Activated B cell treated with CpG ODN at 0.5 μM for 24 hours (primary cell): ENCODE results near the gene TLR9. TPM values are rescaled to one million over a fixed set of nuclear protein-coding genes. Genes with fewer than 3 reads are reported as not detected.

Experiments used
- ATAC-seq: fragments of 200-7000 bp; cut with Tn5 transposase; one replicate; pipeline ENCODE4 v1.10.0; 2021; ENCODE audit warnings: low read depth, mild to moderate bottlenecking, moderate library complexity
- CTCF ChIA-PET: fragments of 350-600 bp; sonication (Branson Sonifier 250); formaldehyde crosslinking; loops from one replicate; lab custom pipeline; 2021; ENCODE audit warnings: antibody characterized with exemption; lab: Charles Lee
- POLR2A ChIA-PET: fragments of 350-600 bp; sonication (Branson Sonifier 250); formaldehyde crosslinking; loops from one replicate; lab custom pipeline; 2021; ENCODE audit warnings: antibody characterized with exemption; lab: Charles Lee
- DNase-seq: peaks from one replicate; pipeline ENCODE4 v3.0.0; 2022
- H3K27ac Mint-ChIP-seq: one replicate; pipeline ENCODE4 v1.8.0; 2020; ENCODE audit warnings: mixed read lengths
- H3K27me3 Mint-ChIP-seq: one replicate; pipeline ENCODE4 v1.8.0; 2021; ENCODE audit warnings: mixed read lengths
- H3K36me3 Mint-ChIP-seq: one replicate; pipeline ENCODE4 v1.8.0; 2021; ENCODE audit warnings: low read depth, mixed read lengths
- H3K4me1 Mint-ChIP-seq: one replicate; pipeline ENCODE4 v1.8.0; 2021; ENCODE audit warnings: mixed read lengths
- H3K4me3 Mint-ChIP-seq: one replicate; pipeline ENCODE4 v1.8.0; 2020; ENCODE audit warnings: mild to moderate bottlenecking, mixed read lengths
- H3K9me3 Mint-ChIP-seq: one replicate; pipeline ENCODE4 v1.8.0; 2020; ENCODE audit warnings: mixed read lengths
- intact Hi-C: fragments of 100-400 bp; cut with micrococcal nuclease; formaldehyde crosslinking; loops from one replicate; pipeline ENCODE4 v1.15.1; 2024
- total RNA-seq: library from RNA; stranded (reverse); gene quantifications from 2 replicates; pipeline ENCODE4 v1.2.3, GENCODE V29; 2022
- TF ChIP-seq, protein P1 (sequence below): fragments of 200-600 bp; IDR thresholded peaks from one replicate; pipeline ENCODE4 v1.8.0; 2022; ENCODE audit warnings: antibody characterized with exemption, mild to moderate bottlenecking

TLR9 gene
- total RNA-seq, 1 donor from 2014 or later: 10.4 TPM

DNA sequence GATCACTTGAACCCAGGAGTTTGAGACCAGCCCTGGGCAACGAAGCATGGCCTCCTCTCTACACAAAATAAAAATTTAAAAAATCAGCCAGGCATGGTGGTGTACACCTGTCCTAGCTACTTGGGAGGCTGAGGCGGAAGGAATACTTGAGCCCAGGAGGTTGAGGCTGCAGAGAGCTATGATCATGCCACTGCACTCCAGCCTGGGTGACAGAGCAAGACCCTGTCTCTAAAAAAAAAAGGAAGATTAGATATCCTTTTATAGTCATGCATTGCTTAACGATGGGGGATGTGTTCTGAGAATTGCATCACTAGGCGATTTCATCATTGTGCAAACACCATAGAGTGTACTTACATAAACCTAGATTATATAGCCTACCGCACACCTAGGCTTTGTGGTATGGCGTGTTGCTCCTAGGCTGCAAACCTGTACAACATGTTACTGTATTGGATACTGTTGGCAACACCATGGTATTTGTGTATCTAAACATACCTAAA is 14.8 kb downstream of the TLR9 start:
- DNase-seq: no peak
- H3K4me3 Mint-ChIP-seq: no peak overlapping the region
- peaks cover 2% of the 10 kb centered on the region for H3K4me1 Mint-ChIP-seq
- intact Hi-C loops: no loop called here
- no peaks in the 10 kb centered on the region for H3K9me3 Mint-ChIP-seq
- POLR2A ChIA-PET: interaction anchor here (0.8 to 0.9 kb wide), 2 partner anchors 15 to 73 kb away, joined by 3 read pairs; partner anchors contain the start of gene TLR9
- peaks cover 97% of the 10 kb centered on the region for H3K36me3 Mint-ChIP-seq
- no peak for ATAC-seq
- no peaks in the 10 kb centered on the region for H3K27me3 Mint-ChIP-seq
- CTCF ChIA-PET: no interaction called here
- TF ChIP-seq, protein P1, sequence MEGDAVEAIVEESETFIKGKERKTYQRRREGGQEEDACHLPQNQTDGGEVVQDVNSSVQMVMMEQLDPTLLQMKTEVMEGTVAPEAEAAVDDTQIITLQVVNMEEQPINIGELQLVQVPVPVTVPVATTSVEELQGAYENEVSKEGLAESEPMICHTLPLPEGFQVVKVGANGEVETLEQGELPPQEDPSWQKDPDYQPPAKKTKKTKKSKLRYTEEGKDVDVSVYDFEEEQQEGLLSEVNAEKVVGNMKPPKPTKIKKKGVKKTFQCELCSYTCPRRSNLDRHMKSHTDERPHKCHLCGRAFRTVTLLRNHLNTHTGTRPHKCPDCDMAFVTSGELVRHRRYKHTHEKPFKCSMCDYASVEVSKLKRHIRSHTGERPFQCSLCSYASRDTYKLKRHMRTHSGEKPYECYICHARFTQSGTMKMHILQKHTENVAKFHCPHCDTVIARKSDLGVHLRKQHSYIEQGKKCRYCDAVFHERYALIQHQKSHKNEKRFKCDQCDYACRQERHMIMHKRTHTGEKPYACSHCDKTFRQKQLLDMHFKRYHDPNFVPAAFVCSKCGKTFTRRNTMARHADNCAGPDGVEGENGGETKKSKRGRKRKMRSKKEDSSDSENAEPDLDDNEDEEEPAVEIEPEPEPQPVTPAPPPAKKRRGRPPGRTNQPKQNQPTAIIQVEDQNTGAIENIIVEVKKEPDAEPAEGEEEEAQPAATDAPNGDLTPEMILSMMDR: no peak
- H3K27ac Mint-ChIP-seq: no peak overlapping the region

DNA sequence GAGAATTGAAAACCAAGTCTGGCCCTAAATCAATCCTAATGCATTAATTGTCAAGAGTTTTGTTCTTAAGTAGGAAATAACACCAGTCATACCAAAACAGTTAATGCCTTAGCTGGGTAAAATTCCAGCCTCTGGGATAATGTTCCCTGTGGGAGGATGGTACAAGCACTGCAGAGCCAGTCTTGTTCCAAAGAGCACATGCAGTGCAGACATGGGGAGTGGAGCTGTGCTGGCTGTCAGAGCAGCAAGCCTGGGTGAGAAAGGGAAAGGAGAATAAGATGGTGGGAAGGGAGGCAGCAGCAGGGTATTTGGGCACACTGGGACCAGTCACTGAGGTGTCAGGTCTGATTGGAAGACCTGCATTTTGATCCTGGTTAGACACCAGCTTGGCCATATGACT is 15.4 kb downstream of the TLR9 start:
- ATAC-seq: no peak
- TF ChIP-seq, protein P1: no peak
- Mint-ChIP-seq H3K9me3 (no peaks in the 10 kb centered on the region), H3K27ac (no peak overlapping the region), H3K36me3 (peaks cover 97% of the 10 kb centered on the region), H3K4me3 (no peak overlapping the region), H3K27me3 (no peaks in the 10 kb centered on the region), H3K4me1 (no peaks in the 10 kb centered on the region)
- intact Hi-C loops: no loop called here
- DNase-seq: no peak
- ChIA-PET POLR2A (interaction anchor here (0.5 to 1.4 kb wide), 4 partner anchors 9 to 73 kb away, joined by 3 to 11 read pairs (median 3); partner anchors contain the start of gene TLR9), CTCF (no interaction called here)

DNA sequence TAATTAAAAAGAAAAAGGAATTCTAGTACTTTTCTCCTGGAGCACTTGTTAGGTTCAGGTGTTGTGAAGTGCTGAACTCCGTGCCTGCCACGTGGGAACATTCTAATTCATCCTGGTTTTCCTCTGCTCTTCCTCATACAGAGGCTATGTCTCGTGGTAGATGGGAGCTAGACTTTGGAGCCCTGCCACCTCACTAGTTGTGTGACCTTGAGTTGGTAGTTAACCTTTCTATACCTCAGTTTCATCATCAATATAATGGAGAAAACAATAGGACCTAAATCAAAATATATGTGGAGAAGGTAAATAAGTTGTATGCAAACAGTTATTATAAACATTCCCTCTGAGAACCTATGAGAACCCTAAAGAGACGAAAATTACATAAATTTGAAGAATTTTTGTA is 16.9 kb downstream of the TLR9 start:
- no peaks in the 10 kb centered on the region for H3K4me1 Mint-ChIP-seq
- H3K9me3 Mint-ChIP-seq: no peaks in the 10 kb centered on the region
- no peak overlapping the region for H3K4me3 Mint-ChIP-seq
- ATAC-seq (no peak), DNase-seq (no peak)
- H3K27me3 Mint-ChIP-seq: no peaks in the 10 kb centered on the region
- ChIA-PET CTCF (interaction anchor here (0.6 kb wide), 1 partner anchor 12 kb away, joined by 3 read pairs; no protein-coding TSS in a partner anchor), POLR2A (interaction anchor here (0.5 to 1.4 kb wide), 2 partner anchors 8 to 46 kb away, joined by 3 to 4 read pairs; no protein-coding TSS in a partner anchor)
- H3K36me3 Mint-ChIP-seq: peaks cover 97% of the 10 kb centered on the region
- TF ChIP-seq, protein P1: no peak
- intact Hi-C loops: no loop called here
- no peak overlapping the region for H3K27ac Mint-ChIP-seq

DNA sequence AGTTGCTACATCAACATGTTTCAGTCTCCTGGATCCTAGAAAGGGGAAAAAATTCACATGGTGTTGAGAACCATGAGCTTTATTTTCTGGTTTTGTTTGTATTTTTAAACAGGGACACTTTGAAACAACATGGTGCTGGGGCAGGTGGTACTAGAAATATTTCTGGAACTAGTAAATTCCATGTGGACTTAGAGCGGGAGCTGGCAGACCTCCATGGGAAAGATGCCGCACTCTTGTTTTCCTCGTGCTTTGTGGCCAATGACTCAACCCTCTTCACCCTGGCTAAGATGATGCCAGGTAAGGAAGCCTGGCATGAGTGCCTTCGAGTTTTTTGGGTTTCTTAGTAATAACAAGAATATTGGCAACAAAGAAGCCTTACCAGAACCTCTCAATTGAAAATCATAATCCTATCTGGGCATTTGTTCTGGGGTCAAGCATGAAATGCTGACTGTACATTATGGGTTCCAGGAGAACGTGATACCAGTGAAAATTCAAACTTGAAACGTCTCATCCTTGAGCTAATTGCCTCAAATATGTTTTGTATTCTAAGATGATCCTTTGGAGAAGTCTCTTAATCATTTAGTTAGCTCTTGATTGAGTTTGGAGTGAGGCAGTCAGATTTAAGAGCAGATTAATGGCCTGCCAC is 19.6 kb downstream of the TLR9 start:
- Mint-ChIP-seq H3K27ac (no peak overlapping the region), H3K9me3 (no peaks in the 10 kb centered on the region), H3K4me1 (peaks cover 14% of the 10 kb centered on the region), H3K36me3 (peaks cover 94% of the 10 kb centered on the region), H3K27me3 (no peaks in the 10 kb centered on the region), H3K4me3 (no peak overlapping the region)
- DNase-seq (no peak), ATAC-seq (no peak)
- TF ChIP-seq, protein P1: no peak
- ChIA-PET CTCF (no interaction called here), POLR2A (no interaction called here)
- intact Hi-C loops: no loop called here

DNA sequence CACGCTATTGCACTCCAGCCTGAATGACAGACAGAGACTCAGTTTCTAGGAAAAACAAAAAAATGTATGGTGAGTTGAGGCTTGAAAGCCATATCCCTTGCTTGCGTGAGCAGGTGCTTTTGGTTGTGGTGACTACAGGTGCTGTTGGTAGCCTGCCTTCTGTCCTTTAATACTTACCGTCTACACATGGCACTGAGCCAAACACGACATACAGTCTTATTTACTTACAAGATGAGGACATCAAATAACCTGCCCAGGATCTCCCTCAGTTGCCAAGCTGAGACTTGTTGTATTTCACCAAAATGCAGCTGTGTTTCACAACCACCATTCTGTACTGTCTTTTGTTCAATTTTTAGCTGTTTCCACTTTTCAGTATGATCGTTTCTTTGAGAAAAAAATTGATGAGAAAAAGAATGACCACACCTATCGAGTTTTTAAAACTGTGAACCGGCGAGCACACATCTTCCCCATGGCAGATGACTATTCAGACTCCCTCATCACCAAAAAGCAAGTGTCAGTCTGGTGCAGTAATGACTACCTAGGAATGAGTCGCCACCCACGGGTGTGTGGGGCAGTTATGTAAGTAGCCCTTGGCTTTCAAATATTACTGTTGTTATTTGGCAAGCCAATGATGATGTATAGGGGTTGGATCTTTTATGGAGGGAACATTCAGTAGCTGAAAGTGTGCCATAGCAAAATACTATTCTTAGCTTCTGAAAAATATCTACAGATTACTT is 20.9 kb downstream of the TLR9 start:
- H3K9me3 Mint-ChIP-seq: no peaks in the 10 kb centered on the region
- H3K27me3 Mint-ChIP-seq: no peaks in the 10 kb centered on the region
- no peak overlapping the region for H3K27ac Mint-ChIP-seq
- intact Hi-C loops: no loop called here
- no peak overlapping the region for H3K4me3 Mint-ChIP-seq
- DNase-seq (no peak), ATAC-seq (no peak)
- ChIA-PET POLR2A (no interaction called here), CTCF (no interaction called here)
- H3K4me1 Mint-ChIP-seq: peaks cover 17% of the 10 kb centered on the region
- peaks cover 86% of the 10 kb centered on the region for H3K36me3 Mint-ChIP-seq
- TF ChIP-seq, protein P1: no peak
